Astrocyte (in vitro differentiated cells and primary cell): Measurements from ENCODE around the gene HOMER1. TPM values are rescaled to one million over a fixed set of nuclear protein-coding genes. Genes with fewer than 3 reads are reported as not detected.
A peak's percentile ranks its signal among the peaks of the same experiment; 100 is the strongest.

ENCODE experiments used
- DNase-seq: peaks from one replicate; pipeline ENCODE4 v3.0.0-alpha.2; 2010; ENCODE audit warnings: low read depth
- FAIRE-seq: peaks from 2 replicates; lab custom pipeline; 2011; peaks lifted over from hg19 to GRCh38; lab: Jason Lieb, UNC
- H2AFZ ChIP-seq: 2 replicates; pipeline ENCODE4 v1.6.0; 2012; ENCODE audit warnings: low read depth, low read length, inconsistent platforms
- H3K27ac ChIP-seq: 2 replicates; pipeline ENCODE4 v1.5.1; 2011; ENCODE audit warnings: low read depth, low read length, inconsistent platforms
- H3K27me3 ChIP-seq: 2 replicates; pipeline ENCODE4 v1.6.0; 2011; ENCODE audit warnings: low read length, inconsistent platforms; ENCODE audit not compliant: insufficient read depth
- H3K36me3 ChIP-seq: 2 replicates; pipeline ENCODE4 v1.5.1; 2011; ENCODE audit warnings: low read length, inconsistent platforms; ENCODE audit not compliant: insufficient read depth
- H3K4me1 ChIP-seq: 2 replicates; pipeline ENCODE4 v1.5.1; 2011; ENCODE audit warnings: low read length, inconsistent platforms; ENCODE audit not compliant: insufficient read depth
- H3K4me2 ChIP-seq: 2 replicates; pipeline ENCODE4 v1.6.0; 2012; ENCODE audit warnings: low read length, inconsistent platforms
- H3K4me3 ChIP-seq: 2 replicates; pipeline ENCODE4 v1.5.1; 2011; ENCODE audit warnings: low read depth, mild to moderate bottlenecking, low read length, inconsistent platforms; ENCODE audit not compliant: insufficient read depth
- H3K79me2 ChIP-seq: 2 replicates; pipeline ENCODE4 v1.6.0; 2012; ENCODE audit warnings: mild to moderate bottlenecking, low read length, inconsistent platforms; ENCODE audit not compliant: insufficient read depth
- H3K9ac ChIP-seq: 2 replicates; pipeline ENCODE4 v1.6.0; 2012; ENCODE audit warnings: mild to moderate bottlenecking, low read length, inconsistent platforms
- H3K9me3 ChIP-seq: 2 replicates; pipeline ENCODE4 v1.5.1; 2012; ENCODE audit warnings: low read depth, mild to moderate bottlenecking, low read length, inconsistent platforms; ENCODE audit not compliant: insufficient read depth
- H4K20me1 ChIP-seq: 2 replicates; pipeline ENCODE4 v1.6.0; 2012; ENCODE audit warnings: low read length, inconsistent platforms; ENCODE audit not compliant: insufficient read depth
- H3K27ac Mint-ChIP-seq: one replicate; pipeline ENCODE4 v1.8.0; 2021; ENCODE audit warnings: mild to moderate bottlenecking, mixed read lengths; ENCODE audit not compliant: unreplicated experiment
- H3K27me3 Mint-ChIP-seq: one replicate; pipeline ENCODE4 v1.8.0; 2021; ENCODE audit warnings: low read depth, mixed read lengths; ENCODE audit not compliant: unreplicated experiment
- H3K36me3 Mint-ChIP-seq: one replicate; pipeline ENCODE4 v1.8.0; 2021; ENCODE audit warnings: low read depth, mixed read lengths; ENCODE audit not compliant: unreplicated experiment
- H3K4me1 Mint-ChIP-seq: one replicate; pipeline ENCODE4 v1.8.0; 2021; ENCODE audit warnings: low read depth, mixed read lengths; ENCODE audit not compliant: unreplicated experiment
- H3K4me3 Mint-ChIP-seq: one replicate; pipeline ENCODE4 v1.8.0; 2021; ENCODE audit warnings: mild to moderate bottlenecking, moderate library complexity, mixed read lengths; ENCODE audit not compliant: unreplicated experiment
- H3K9me3 Mint-ChIP-seq: one replicate; pipeline ENCODE4 v1.8.0; 2021; ENCODE audit warnings: mild to moderate bottlenecking, mixed read lengths; ENCODE audit not compliant: unreplicated experiment
- CTCF ChIP-seq: IDR thresholded peaks from 2 replicates; pipeline ENCODE4 v1.5.1; 2011; ENCODE audit warnings: low read depth, mild to moderate bottlenecking, inconsistent platforms, low read length, moderate library complexity; ENCODE audit not compliant: insufficient read depth
- EZH2 ChIP-seq: IDR thresholded peaks from 2 replicates; pipeline ENCODE4 v1.6.1; 2012; ENCODE audit warnings: mild to moderate bottlenecking, low read length, inconsistent platforms; ENCODE audit not compliant: insufficient read depth
- total RNA-seq: library from RNA; stranded (reverse); gene quantifications from 2 replicates; pipeline ENCODE4 v1.2.1, GENCODE V29; 2021

The HOMER1 gene
- total RNA-seq, 1 donor from 2014 or later = 26.9 TPM

- H3K9me3 Mint-ChIP-seq = no peaks in the 10 kb centered on the region
- H3K4me2 ChIP-seq = peak overlapping the region; percentile 98
- FAIRE-seq (no peak), DNase-seq (no peak)
- no peak overlapping the region for H2AFZ ChIP-seq
- no peak overlapping the region for H3K27ac Mint-ChIP-seq
- H3K9me3 ChIP-seq = no peaks in the 10 kb centered on the region
- no peaks in the 10 kb centered on the region for H3K27me3 Mint-ChIP-seq
- H3K79me2 ChIP-seq = peaks cover 43% of the 10 kb centered on the region
- no peak overlapping the region for H3K9ac ChIP-seq
- peaks cover 35% of the 10 kb centered on the region for H3K4me1 Mint-ChIP-seq
- peaks cover 12% of the 10 kb centered on the region for H3K4me1 ChIP-seq
- H3K27me3 ChIP-seq = no peaks in the 10 kb centered on the region
- peaks cover 50% of the 10 kb centered on the region for H4K20me1 ChIP-seq
- peak overlapping the region; percentile 96 for H3K4me3 Mint-ChIP-seq
- TF ChIP-seq CTCF = no peak
- TF ChIP-seq EZH2 = no peak
- H3K36me3 ChIP-seq = no peaks in the 10 kb centered on the region
- no peaks in the 10 kb centered on the region for H3K36me3 Mint-ChIP-seq
- no peak overlapping the region for H3K4me3 ChIP-seq
- H3K27ac ChIP-seq = no peak overlapping the region
Measured at GRCh38 chr5:79510638-79511037, 3.3 kb downstream of the HOMER1 start.

GRCh38 chr5:79509244-79509885 is 4.6 kb downstream of the HOMER1 start:
- Mint-ChIP-seq H3K27ac (peak overlapping the region; percentile 1), H3K9me3 (no peaks in the 10 kb centered on the region), H3K4me1 (peaks cover 36% of the 10 kb centered on the region), H3K36me3 (no peaks in the 10 kb centered on the region), H3K27me3 (no peaks in the 10 kb centered on the region), H3K4me3 (peak overlapping the region; percentile 43)
- H3K27ac ChIP-seq = no peak overlapping the region
- H3K79me2 ChIP-seq = peaks cover 55% of the 10 kb centered on the region
- FAIRE-seq (no peak), DNase-seq (no peak)
- H3K4me2 ChIP-seq = peak overlapping the region; percentile 10
- no peak overlapping the region for H3K4me3 ChIP-seq
- no peaks in the 10 kb centered on the region for H3K36me3 ChIP-seq
- peaks cover 6% of the 10 kb centered on the region for H3K4me1 ChIP-seq
- TF ChIP-seq CTCF (no peak), EZH2 (no peak)
- H2AFZ ChIP-seq = no peak overlapping the region
- no peaks in the 10 kb centered on the region for H3K27me3 ChIP-seq
- H4K20me1 ChIP-seq = peaks cover 50% of the 10 kb centered on the region
- H3K9ac ChIP-seq = no peak overlapping the region
- no peaks in the 10 kb centered on the region for H3K9me3 ChIP-seq

GRCh38 chr5:79508794-79509193 is 5.1 kb downstream of the HOMER1 start:
- Histone ChIP-seq H3K4me3 (no peak overlapping the region), H2AFZ (no peak overlapping the region), H4K20me1 (peaks cover 50% of the 10 kb centered on the region), H3K4me2 (peak overlapping the region; percentile 10), H3K27me3 (no peaks in the 10 kb centered on the region), H3K4me1 (peaks cover 6% of the 10 kb centered on the region), H3K9ac (no peak overlapping the region), H3K36me3 (no peaks in the 10 kb centered on the region), H3K79me2 (peaks cover 55% of the 10 kb centered on the region), H3K9me3 (no peaks in the 10 kb centered on the region), H3K27ac (no peak overlapping the region)
- Mint-ChIP-seq H3K27me3 (no peaks in the 10 kb centered on the region), H3K9me3 (no peaks in the 10 kb centered on the region), H3K27ac (no peak overlapping the region), H3K4me3 (peak overlapping the region; percentile 43), H3K36me3 (peaks cover 4% of the 10 kb centered on the region), H3K4me1 (peaks cover 40% of the 10 kb centered on the region)
- TF ChIP-seq EZH2 (no peak), CTCF (no peak)
- DNase-seq (no peak), FAIRE-seq (no peak)
